Activated CD4-positive, CD25-positive, alpha-beta regulatory T cell (primary cell): ENCODE measurements around the gene POLR1C.
"Not testable (repeated sequence)": the region's sequence is repeated elsewhere in the genome, so short reads cannot be mapped to it uniquely, and the experiment has no call there.

Source experiments
- DNase-seq, 4 experiments: peaks; one replicate each; lab custom pipeline; 2025; lab: John Stamatoyannopoulos, UW

The POLR1C gene

GRCh38 chr6:43492673-43493072 lies 24.2 kb upstream of the POLR1C start:
- DNase-seq = no peak

- no peak for DNase-seq
Observed at GRCh38 chr6:43493230-43493629, 23.7 kb upstream of the POLR1C start.

GRCh38 chr6:43493833-43494232 lies 23.1 kb upstream of the POLR1C start:
- DNase-seq = no peak

GRCh38 chr6:43494321-43494720 lies 22.6 kb upstream of the POLR1C start:
- no peak for DNase-seq

- no peak for DNase-seq
Observed at GRCh38 chr6:43494766-43495165, 22.1 kb upstream of the POLR1C start.

- peak in 1 of 4 experiments; percentile 16 for DNase-seq
Observed at GRCh38 chr6:43495409-43495941, 21.4 kb upstream of the POLR1C start.

GRCh38 chr6:43496370-43497128 lies 20.3 kb upstream of the POLR1C start:
- no peak for DNase-seq

- DNase-seq = no peak
Observed at GRCh38 chr6:43497129-43497396, 19.8 kb upstream of the POLR1C start.

- DNase-seq = no peak
Observed at GRCh38 chr6:43497689-43498088, 19.2 kb upstream of the POLR1C start.

GRCh38 chr6:43498291-43498690 lies 18.6 kb upstream of the POLR1C start:
- DNase-seq = not testable (repeated sequence)

GRCh38 chr6:43499028-43499815 lies 17.7 kb upstream of the POLR1C start:
- DNase-seq = no peak

- no peak for DNase-seq
Observed at GRCh38 chr6:43500921-43501320, 16.0 kb upstream of the POLR1C start.

- DNase-seq = no peak
Observed at GRCh38 chr6:43502666-43503065, 14.2 kb upstream of the POLR1C start.

GRCh38 chr6:43503443-43503842 lies 13.4 kb upstream of the POLR1C start:
- DNase-seq = no peak

GRCh38 chr6:43504756-43505593 lies 11.9 kb upstream of the POLR1C start:
- no peak for DNase-seq

GRCh38 chr6:43505718-43506117 lies 11.2 kb upstream of the POLR1C start:
- DNase-seq = no peak

GRCh38 chr6:43506171-43506570 lies 10.7 kb upstream of the POLR1C start:
- DNase-seq = no peak

- DNase-seq = peak; percentile 53 to 68 (median 58)
Observed at GRCh38 chr6:43506667-43507471, 10.0 kb upstream of the POLR1C start.

- no peak for DNase-seq
Observed at GRCh38 chr6:43508481-43509141, 8.3 kb upstream of the POLR1C start.

GRCh38 chr6:43509142-43509983 lies 7.5 kb upstream of the POLR1C start:
- no peak for DNase-seq
